Activated naive CD4-positive, alpha-beta T cell treated with anti-CD3 and anti-CD28 coated beads, Interleukin-2, amount 50 U/mL, for 72 hours (primary cell): Measurements from ENCODE around the gene LRRC52. TPM values are rescaled to one million over a fixed set of nuclear protein-coding genes. Genes with fewer than 3 reads are reported as not detected.
"Not testable (repeated sequence)": the region's sequence is repeated elsewhere in the genome, so short reads cannot be mapped to it uniquely, and the experiment has no call there.

Source experiments
- ATAC-seq, 2 donors: fragments of 150-1000 bp; cut with Tn5 transposase; 2 replicates each; pipeline ENCODE4 v1.10.0; 2021; ENCODE audit warnings: mild to moderate bottlenecking in 2 of 2, moderate library complexity in 2 of 2
- DNase-seq, 2 donors: peaks; one replicate each; pipeline ENCODE4 v3.0.0; 2021 to 2022; ENCODE audit warnings: low spot score in 2 of 2
- H3K27ac Mint-ChIP-seq, 2 donors: one replicate each; pipeline ENCODE4 v1.8.0; 2022; ENCODE audit warnings: mild to moderate bottlenecking in 2 of 2, mixed read lengths in 2 of 2
- H3K36me3 Mint-ChIP-seq, 2 donors: one replicate each; pipeline ENCODE4 v1.8.0; 2022; ENCODE audit warnings: mixed read lengths in 2 of 2
- H3K9me3 Mint-ChIP-seq, 2 donors: one replicate each; pipeline ENCODE4 v1.8.0; 2022; ENCODE audit warnings: mixed read lengths in 2 of 2
- total RNA-seq, 2 donors: library from RNA; stranded (reverse); gene quantifications; one replicate each; pipeline ENCODE4 v1.2.3, GENCODE V29; 2022

Gene LRRC52
- total RNA-seq, 2 donors from 2014 or later: not detected

- Mint-ChIP-seq H3K9me3 (no peaks in the 10 kb centered on the region), H3K27ac (no peak overlapping the region), H3K36me3 (no peaks in the 10 kb centered on the region)
- ATAC-seq (no peak), DNase-seq (no peak)
These were observed 20.8 kb downstream of the LRRC52 start for GRCh38 chr1:165564561-165564960.

- Mint-ChIP-seq H3K27ac (no peak overlapping the region), H3K36me3 (no peaks in the 10 kb centered on the region)
These were observed 22.1 kb downstream of the LRRC52 start for GRCh38 chr1:165565751-165566490.

GRCh38 chr1:165570078-165570477, 26.3 kb downstream of the LRRC52 start:
- no peak for ATAC-seq
- DNase-seq: no peak
- no peaks in the 10 kb centered on the region for H3K36me3 Mint-ChIP-seq
- no peaks in the 10 kb centered on the region for H3K9me3 Mint-ChIP-seq
- no peak overlapping the region for H3K27ac Mint-ChIP-seq

More at GRCh38 chr1:165565751-165566490, 22.1 kb downstream of the LRRC52 start:
- no peaks in the 10 kb centered on the region for H3K9me3 Mint-ChIP-seq
- ATAC-seq (no peak), DNase-seq (no peak)

- DNase-seq (no peak), ATAC-seq (no peak)
- Mint-ChIP-seq H3K27ac (no peak overlapping the region), H3K9me3 (no peaks in the 10 kb centered on the region), H3K36me3 (no peaks in the 10 kb centered on the region)
These were observed 30.0 kb downstream of the LRRC52 start for GRCh38 chr1:165573787-165574186.

GRCh38 chr1:165574295-165574694, 30.5 kb downstream of the LRRC52 start:
- ATAC-seq (no peak), DNase-seq (no peak)
- no peaks in the 10 kb centered on the region for H3K9me3 Mint-ChIP-seq
- H3K36me3 Mint-ChIP-seq: no peaks in the 10 kb centered on the region
- no peak overlapping the region for H3K27ac Mint-ChIP-seq

GRCh38 chr1:165575468-165576099, 31.8 kb downstream of the LRRC52 start:
- H3K27ac Mint-ChIP-seq: no peak overlapping the region
- no peaks in the 10 kb centered on the region for H3K9me3 Mint-ChIP-seq
- DNase-seq: no peak
- ATAC-seq: no peak
- H3K36me3 Mint-ChIP-seq: no peaks in the 10 kb centered on the region

- ATAC-seq: no peak
- H3K36me3 Mint-ChIP-seq: no peaks in the 10 kb centered on the region
- no peak for DNase-seq
- no peaks in the 10 kb centered on the region for H3K9me3 Mint-ChIP-seq
- no peak overlapping the region for H3K27ac Mint-ChIP-seq
These were observed 32.7 kb downstream of the LRRC52 start for GRCh38 chr1:165576536-165576935.

- Mint-ChIP-seq H3K9me3 (no peaks in the 10 kb centered on the region), H3K36me3 (no peaks in the 10 kb centered on the region), H3K27ac (no peak overlapping the region)
- DNase-seq (no peak), ATAC-seq (no peak)
These were observed 33.9 kb downstream of the LRRC52 start for GRCh38 chr1:165577707-165578106.

GRCh38 chr1:165580931-165581871, 37.4 kb downstream of the LRRC52 start:
- no peaks in the 10 kb centered on the region for H3K9me3 Mint-ChIP-seq
- no peak overlapping the region for H3K27ac Mint-ChIP-seq
- no peak for DNase-seq
- no peak for ATAC-seq
- H3K36me3 Mint-ChIP-seq: no peaks in the 10 kb centered on the region

GRCh38 chr1:165581926-165582325, 38.1 kb downstream of the LRRC52 start:
- Mint-ChIP-seq H3K27ac (no peak overlapping the region), H3K9me3 (no peaks in the 10 kb centered on the region), H3K36me3 (no peaks in the 10 kb centered on the region)
- ATAC-seq (no peak), DNase-seq (no peak)

- no peaks in the 10 kb centered on the region for H3K36me3 Mint-ChIP-seq
- DNase-seq (no peak), ATAC-seq (no peak)
- no peaks in the 10 kb centered on the region for H3K9me3 Mint-ChIP-seq
- H3K27ac Mint-ChIP-seq: no peak overlapping the region
These were observed 42.6 kb downstream of the LRRC52 start for GRCh38 chr1:165586398-165586797.

GRCh38 chr1:165591391-165591790, 47.6 kb downstream of the LRRC52 start:
- not testable (repeated sequence) for DNase-seq, H3K9me3 Mint-ChIP-seq, H3K36me3 Mint-ChIP-seq, H3K27ac Mint-ChIP-seq, ATAC-seq

- ATAC-seq: peak in 1 of 2 donors; percentile 64
- DNase-seq: peak; percentile 58 to 78
- no peaks in the 10 kb centered on the region for H3K36me3 Mint-ChIP-seq
- no peaks in the 10 kb centered on the region for H3K9me3 Mint-ChIP-seq
- no peak overlapping the region for H3K27ac Mint-ChIP-seq
These were observed 49.4 kb downstream of the LRRC52 start for GRCh38 chr1:165592945-165593823.

- H3K9me3 Mint-ChIP-seq: no peaks in the 10 kb centered on the region
- no peaks in the 10 kb centered on the region for H3K36me3 Mint-ChIP-seq
- H3K27ac Mint-ChIP-seq: no peak overlapping the region
- ATAC-seq: no peak
- no peak for DNase-seq
These were observed 51.6 kb downstream of the LRRC52 start for GRCh38 chr1:165595246-165595938.

- peak; percentile 93 to 98 for DNase-seq
- Mint-ChIP-seq H3K27ac (peak overlapping the region; percentile 87 to 98), H3K9me3 (no peaks in the 10 kb centered on the region), H3K36me3 (no peaks in the 10 kb centered on the region)
- ATAC-seq: peak; percentile 97 to 98
These were observed 54.3 kb downstream of the LRRC52 start for GRCh38 chr1:165597883-165598675.
